T-cell (primary cell): ENCODE measurements around the gene CTDSPL. TPM values are rescaled to one million over a fixed set of nuclear protein-coding genes. Genes with fewer than 3 reads are reported as not detected.
"Not testable (repeated sequence)": the region's sequence is repeated elsewhere in the genome, so short reads cannot be mapped to it uniquely, and the experiment has no call there.

ENCODE experiments used
- ATAC-seq, 4 experiments: fragments of 200-7000 bp in 3 of 4; fragments of 150-1000 bp in 1 of 4; cut with Tn5 transposase; replicated peaks in 1 of 4; 1 replicate in 3 of 4; 2 replicates in 1 of 4; pipeline ENCODE4 v1.10.0; 2021; ENCODE audit warnings: moderate library complexity in 3 of 4, mild to moderate bottlenecking in 2 of 4, moderate number of reproducible peaks in 1 of 4
- CTCF ChIA-PET, 2 donors: fragments of 300-600 bp; sonication (Branson Sonifier 250); formaldehyde crosslinking; loops; one replicate each; lab custom pipeline; 2022; ENCODE audit warnings: antibody characterized with exemption in 2 of 2; lab: Charles Lee
- POLR2A ChIA-PET, 2 donors: fragments of 300-600 bp; sonication (Branson Sonifier 250); formaldehyde crosslinking; loops; one replicate each; lab custom pipeline; 2022; ENCODE audit warnings: antibody characterized with exemption in 2 of 2; lab: Charles Lee
- DNase-seq, 35 experiments: peaks; one replicate each; pipeline versions ENCODE4 v3.0.0 to v3.0.0-alpha.2; 2013 to 2023
- H3K27ac ChIP-seq: one replicate; pipeline ENCODE4 v1.5.1; 2013; ENCODE audit warnings: low read length
- H3K27me3 ChIP-seq, 2 experiments: replicated peaks in 1 of 2; 1 replicate in 1 of 2; 2 replicates in 1 of 2; pipeline versions ENCODE4 v1.6.1 to v1.7.0; 2013; ENCODE audit warnings: low read length in 1 of 2, mixed read lengths in 1 of 2; ENCODE audit not compliant: control insufficient read depth in 2 of 2, insufficient read depth in 2 of 2; ENCODE audit errors: extremely low read depth in 1 of 2
- H3K36me3 ChIP-seq, 2 donors: 1 replicate in 1 of 2; 2 replicates in 1 of 2; pipeline versions ENCODE4 v1.6.1 to v1.7.0; 2013; ENCODE audit warnings: low read length in 1 of 2; ENCODE audit not compliant: control insufficient read depth in 2 of 2, insufficient read depth in 1 of 2; ENCODE audit errors: extremely low read depth in 1 of 2
- H3K4me1 ChIP-seq, 2 experiments: 1 replicate in 1 of 2; 2 replicates in 1 of 2; pipeline versions ENCODE4 v1.6.1 to v1.7.0; 2013; ENCODE audit warnings: low read length in 2 of 2, mixed read lengths in 1 of 2; ENCODE audit not compliant: insufficient read depth in 2 of 2, control insufficient read depth in 1 of 2; ENCODE audit errors: extremely low read depth in 1 of 2
- H3K4me3 ChIP-seq, 2 donors: 1 replicate in 1 of 2; 2 replicates in 1 of 2; pipeline versions ENCODE4 v1.5.1 to v1.7.0; 2013; ENCODE audit warnings: mild to moderate bottlenecking in 2 of 2, low read length in 1 of 2, moderate library complexity in 1 of 2; ENCODE audit not compliant: control insufficient read depth in 1 of 2; ENCODE audit errors: extremely low read depth in 1 of 2
- H3K9me3 ChIP-seq: 2 replicates; pipeline ENCODE4 v1.7.0; 2013
- H3K27ac Mint-ChIP-seq, 2 donors: one replicate each; pipeline ENCODE4 v1.8.0; 2020 to 2021; ENCODE audit warnings: mild to moderate bottlenecking in 2 of 2, mixed read lengths in 2 of 2
- H3K27me3 Mint-ChIP-seq, 2 donors: one replicate each; pipeline ENCODE4 v1.8.0; 2021 to 2022; ENCODE audit warnings: mixed read lengths in 2 of 2
- H3K36me3 Mint-ChIP-seq: one replicate; pipeline ENCODE4 v1.8.0; 2021; ENCODE audit warnings: mixed read lengths
- H3K4me1 Mint-ChIP-seq, 3 donors: one replicate each; pipeline ENCODE4 v1.8.0; 2020 to 2022; ENCODE audit warnings: mixed read lengths in 3 of 3, mild to moderate bottlenecking in 1 of 3
- H3K4me3 Mint-ChIP-seq, 3 donors: one replicate each; pipeline ENCODE4 v1.8.0; 2020 to 2022; ENCODE audit warnings: mild to moderate bottlenecking in 3 of 3, mixed read lengths in 3 of 3, moderate library complexity in 3 of 3
- H3K9me3 Mint-ChIP-seq, 3 donors: one replicate each; pipeline ENCODE4 v1.8.0; 2020 to 2022; ENCODE audit warnings: mixed read lengths in 3 of 3
- WGBS: methylation state at CpG from one replicate; pipeline ENCODE4 v1.1.5; 2013; ENCODE audit warnings: missing lambda C conversion rate; ENCODE audit not compliant: insufficient coverage; 5-methylcytosine and 5-hydroxymethylcytosine counted together
- total RNA-seq, 35 experiments: library from RNA in 6 of 35; stranded (reverse) in 6 of 35; fragments of 120-200 nt in 1 of 35; gene quantifications; one replicate each; pipeline versions ENCODE4 v1.2.1 to v1.2.4 and lab custom pipeline; 2013 to 2026

Gene CTDSPL, protein sequence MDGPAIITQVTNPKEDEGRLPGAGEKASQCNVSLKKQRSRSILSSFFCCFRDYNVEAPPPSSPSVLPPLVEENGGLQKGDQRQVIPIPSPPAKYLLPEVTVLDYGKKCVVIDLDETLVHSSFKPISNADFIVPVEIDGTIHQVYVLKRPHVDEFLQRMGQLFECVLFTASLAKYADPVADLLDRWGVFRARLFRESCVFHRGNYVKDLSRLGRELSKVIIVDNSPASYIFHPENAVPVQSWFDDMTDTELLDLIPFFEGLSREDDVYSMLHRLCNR
- total RNA-seq: 1 to 10 TPM in 4 of 5 donors, under 1 TPM in 1; 0.54 to 2.5 (median 2.0) TPM
- 1.1 TPM for total RNA-seq (2013)
- total RNA-seq (lab: John Stamatoyannopoulos, UW): 0.12 to 3.2 (median 1.3) reads per million in 29 experiments

GRCh38 chr3:37861620-37862041 is at the start of gene CTDSPL:
Gene CTDSPL, plus strand, starts transcription at chr3:37861880. Its CDS starts 320 bp downstream, at chr3:37862200.
- H3K36me3 Mint-ChIP-seq: no peaks in the 10 kb centered on the region
- Histone ChIP-seq H3K27ac (no peak within 1 kb of the TSS), H3K4me3 (peak within 1 kb of the TSS; percentile 60 to 71), H3K27me3 (peaks cover 0 to 40% of the 10 kb centered on the region in 2 experiments), H3K4me1 (peaks cover 7 to 24% of the 10 kb centered on the region in 2 experiments), H3K9me3 (no peaks in the 10 kb centered on the region), H3K36me3 (no peaks in the 10 kb centered on the region)
- ATAC-seq (peak in 1 of 4 experiments; percentile 13), DNase-seq (peak in 2 of 35 experiments; percentile 25 to 38)
- H3K4me3 Mint-ChIP-seq: peak within 1 kb of the TSS; percentile 81 to 92 (median 84)
- H3K9me3 Mint-ChIP-seq: no peaks in the 10 kb centered on the region
- H3K27me3 Mint-ChIP-seq: peaks cover 0 to 14% of the 10 kb centered on the region in 2 donors
- CTCF ChIA-PET: no interaction called here
- H3K27ac Mint-ChIP-seq: peak within 1 kb of the TSS; percentile 15 to 40
- POLR2A ChIA-PET: no interaction called here
- 1% methylated on average over 18 of the region's 57 CpGs for WGBS
- peaks cover 15 to 28% (median 26%) of the 10 kb centered on the region in 3 donors for H3K4me1 Mint-ChIP-seq

DNA sequence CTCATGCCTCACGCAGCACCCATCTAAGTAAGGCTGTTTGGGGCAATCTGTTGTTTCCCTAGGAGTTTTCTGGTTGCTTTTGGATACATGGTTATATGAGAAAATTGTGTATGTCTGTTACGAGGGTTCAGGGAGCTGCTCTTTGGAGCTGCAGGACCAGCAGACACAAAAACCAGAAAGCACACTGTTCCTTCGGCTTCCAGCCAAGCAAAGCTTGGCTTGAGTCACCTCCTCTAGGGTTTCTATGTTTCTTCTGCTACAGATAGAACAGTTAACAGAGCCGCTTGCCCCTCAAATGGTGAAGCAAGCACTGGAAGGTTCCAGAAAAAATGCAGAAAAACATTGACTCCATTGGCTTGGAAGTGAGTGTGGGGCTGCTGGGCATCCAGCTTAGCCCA is 49.2 kb upstream of the CTDSPL start:
- no peak overlapping the region for H3K27ac ChIP-seq
- WGBS: 75% methylated on average over 2 of the region's 4 CpGs

DNA sequence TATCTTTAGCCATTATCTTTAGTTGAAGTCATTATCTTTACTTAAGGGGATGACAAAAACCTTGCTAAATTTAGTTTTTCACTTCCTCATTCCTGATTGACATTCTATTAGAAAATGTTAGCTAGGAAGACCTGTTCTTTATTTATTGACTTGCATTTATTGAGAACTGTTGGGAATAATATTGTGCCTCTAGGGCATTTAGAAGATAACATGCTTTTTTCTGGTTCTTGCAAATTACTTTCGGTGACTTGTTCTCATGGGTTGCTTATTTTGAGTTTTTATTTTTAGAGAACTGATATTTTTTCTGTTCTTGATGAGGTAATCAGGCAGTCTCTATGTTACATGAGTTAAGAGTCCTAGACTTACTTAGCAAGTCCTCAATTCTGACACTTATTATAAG is 48.3 kb upstream of the CTDSPL start:
- Histone ChIP-seq H3K4me1 (no peaks in the 10 kb centered on the region), H3K9me3 (no peaks in the 10 kb centered on the region), H3K27me3 (no peaks in the 10 kb centered on the region), H3K27ac (no peak overlapping the region), H3K36me3 (no peaks in the 10 kb centered on the region), H3K4me3 (no peak overlapping the region)
- DNase-seq (no peak), ATAC-seq (no peak)
- no peaks in the 10 kb centered on the region for H3K9me3 Mint-ChIP-seq
- ChIA-PET CTCF (no interaction called here), POLR2A (no interaction called here)
- no peaks in the 10 kb centered on the region for H3K4me1 Mint-ChIP-seq
- peaks cover 0 to 12% of the 10 kb centered on the region in 2 donors for H3K27me3 Mint-ChIP-seq
- no CpG with 5 or more reads among the region's 1 CpG for WGBS
- no peaks in the 10 kb centered on the region for H3K36me3 Mint-ChIP-seq
- H3K4me3 Mint-ChIP-seq: no peak overlapping the region
- H3K27ac Mint-ChIP-seq: no peak overlapping the region

More for the DNA sequence above, 49.2 kb upstream of the CTDSPL start:
- no peaks in the 10 kb centered on the region for H3K27me3 ChIP-seq
- Mint-ChIP-seq H3K27me3 (peaks cover 0 to 12% of the 10 kb centered on the region in 2 donors), H3K4me3 (no peak overlapping the region), H3K36me3 (no peaks in the 10 kb centered on the region), H3K4me1 (no peaks in the 10 kb centered on the region), H3K27ac (no peak overlapping the region), H3K9me3 (no peaks in the 10 kb centered on the region)
- no peaks in the 10 kb centered on the region for H3K4me1 ChIP-seq
- ATAC-seq: no peak
- CTCF ChIA-PET: no interaction called here
- no peak for DNase-seq
- H3K9me3 ChIP-seq: no peaks in the 10 kb centered on the region
- POLR2A ChIA-PET: no interaction called here
- no peak overlapping the region for H3K4me3 ChIP-seq
- no peaks in the 10 kb centered on the region for H3K36me3 ChIP-seq

DNA sequence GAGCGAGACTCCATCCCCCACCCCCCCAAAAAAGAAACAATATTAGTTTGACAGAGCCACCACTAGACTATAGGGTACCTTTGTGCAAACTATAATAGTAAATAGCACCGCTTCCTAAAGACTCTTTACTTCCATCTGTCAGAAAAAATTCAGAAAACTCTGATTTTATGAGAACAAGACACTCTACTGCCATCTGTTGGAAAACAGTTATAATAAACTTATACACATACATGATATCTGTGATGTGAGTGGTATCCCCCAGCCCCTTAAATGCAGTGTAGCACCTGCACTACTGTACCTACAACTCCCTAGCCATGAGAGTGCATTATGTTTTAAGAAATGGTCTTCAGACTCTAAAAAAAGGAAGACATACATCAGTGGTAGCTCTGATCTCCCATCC is 47.1 kb upstream of the CTDSPL start:
- Mint-ChIP-seq H3K4me3 (no peak overlapping the region), H3K27ac (no peak overlapping the region), H3K4me1 (no peaks in the 10 kb centered on the region), H3K9me3 (no peaks in the 10 kb centered on the region), H3K27me3 (peaks cover 0 to 12% of the 10 kb centered on the region in 2 donors), H3K36me3 (no peaks in the 10 kb centered on the region)
- no peaks in the 10 kb centered on the region for H3K9me3 ChIP-seq
- ATAC-seq: no peak
- WGBS: no CpG with 5 or more reads among the region's 2 CpGs
- no peak overlapping the region for H3K27ac ChIP-seq
- no peaks in the 10 kb centered on the region for H3K27me3 ChIP-seq
- H3K4me3 ChIP-seq: no peak overlapping the region
- no peaks in the 10 kb centered on the region for H3K36me3 ChIP-seq
- ChIA-PET CTCF (interaction anchor here in 1 of 2 donors (0.6 to 0.7 kb wide), 2 partner anchors 168 to 628 kb away, joined by 3 to 4 read pairs; no protein-coding TSS in a partner anchor), POLR2A (no interaction called here)
- no peaks in the 10 kb centered on the region for H3K4me1 ChIP-seq
- no peak for DNase-seq

- H3K36me3 ChIP-seq, H3K9me3 Mint-ChIP-seq, DNase-seq, H3K27ac ChIP-seq, H3K4me3 Mint-ChIP-seq, ATAC-seq, H3K36me3 Mint-ChIP-seq, H3K4me1 ChIP-seq, H3K27me3 ChIP-seq, POLR2A ChIA-PET, H3K27ac Mint-ChIP-seq, H3K4me3 ChIP-seq, H3K27me3 Mint-ChIP-seq, H3K4me1 Mint-ChIP-seq, H3K9me3 ChIP-seq: not testable (repeated sequence)
- WGBS: 89% methylated on average over 8 of the region's 9 CpGs
- CTCF ChIA-PET: interaction anchor here in 1 of 2 donors (0.6 to 0.7 kb wide), 3 partner anchors 11 to 628 kb away, joined by 3 to 4 read pairs (median 3); no protein-coding TSS in a partner anchor
Measured at GRCh38 chr3:37815156-37815555, 46.5 kb upstream of the CTDSPL start.

- no peaks in the 10 kb centered on the region for H3K9me3 ChIP-seq
- H3K4me1 ChIP-seq: no peaks in the 10 kb centered on the region
- no peaks in the 10 kb centered on the region for H3K36me3 Mint-ChIP-seq
- no peaks in the 10 kb centered on the region for H3K9me3 Mint-ChIP-seq
- H3K27ac ChIP-seq: no peak overlapping the region
- ATAC-seq: no peak
- ChIA-PET POLR2A (no interaction called here), CTCF (no interaction called here)
- no peak overlapping the region for H3K27ac Mint-ChIP-seq
- H3K4me3 ChIP-seq: no peak overlapping the region
- H3K4me1 Mint-ChIP-seq: no peaks in the 10 kb centered on the region
- no peak overlapping the region for H3K4me3 Mint-ChIP-seq
- H3K27me3 ChIP-seq: no peaks in the 10 kb centered on the region
- 100% methylated on average over 1 of the region's 2 CpGs for WGBS
- no peak for DNase-seq
- H3K36me3 ChIP-seq: no peaks in the 10 kb centered on the region
- H3K27me3 Mint-ChIP-seq: peaks cover 3 to 10% of the 10 kb centered on the region in 2 donors
Measured at GRCh38 chr3:37816271-37816670, 45.4 kb upstream of the CTDSPL start.
